GM12865 (cell line): ENCODE data around the gene VPREB1.

Experiments
- DNase-seq: peaks from one replicate; pipeline ENCODE4 v3.0.0; 2010; ENCODE audit warnings: low read depth
- H3K4me3 ChIP-seq: 2 replicates; pipeline ENCODE4 v1.5.1; 2011; ENCODE audit warnings: mild to moderate bottlenecking, low read depth, low read length, control low read depth
- CTCF ChIP-seq: IDR thresholded peaks from 2 replicates; pipeline ENCODE4 v1.5.1; 2011; ENCODE audit warnings: low read length, control low read depth, low read depth, inconsistent platforms; ENCODE audit not compliant: insufficient read depth; ENCODE audit errors: missing control alignments

VPREB1 gene

GRCh38 chr22:22239311-22239939 lies 5.2 kb upstream of the VPREB1 start:
- H3K4me3 ChIP-seq: no peak overlapping the region
- no peak for TF ChIP-seq CTCF
- no peak for DNase-seq

GRCh38 chr22:22241554-22241898 lies 3.1 kb upstream of the VPREB1 start:
- no peak for DNase-seq
- TF ChIP-seq CTCF: no peak

GRCh38 chr22:22242488-22242887 lies 2.1 kb upstream of the VPREB1 start:
- H3K4me3 ChIP-seq: no peak overlapping the region
- no peak for DNase-seq
- no peak for TF ChIP-seq CTCF

More at GRCh38 chr22:22241554-22241898, 3.1 kb upstream of the VPREB1 start:
- no peak overlapping the region for H3K4me3 ChIP-seq

GRCh38 chr22:22243033-22243680 lies 1.4 kb upstream of the VPREB1 start:
- DNase-seq: no peak
- no peak overlapping the region for H3K4me3 ChIP-seq
- no peak for TF ChIP-seq CTCF

- no peak overlapping the region for H3K4me3 ChIP-seq
- no peak for DNase-seq
- no peak for TF ChIP-seq CTCF
These were observed 797 bp downstream of the VPREB1 start for GRCh38 chr22:22245256-22245909.

- no peak for DNase-seq
- H3K4me3 ChIP-seq: no peak overlapping the region
- no peak for TF ChIP-seq CTCF
These were observed 1.4 kb downstream of the VPREB1 start for GRCh38 chr22:22245935-22246525.

- DNase-seq: no peak
- no peak overlapping the region for H3K4me3 ChIP-seq
- TF ChIP-seq CTCF: no peak
These were observed 2.1 kb downstream of the VPREB1 start for GRCh38 chr22:22246706-22247105.
